ENCODE measurements around the gene WDHD1.
"Not testable (repeated sequence)": the region's sequence is repeated elsewhere in the genome, so short reads cannot be mapped to it uniquely, and the experiment has no call there.

WDHD1 gene

DNA sequence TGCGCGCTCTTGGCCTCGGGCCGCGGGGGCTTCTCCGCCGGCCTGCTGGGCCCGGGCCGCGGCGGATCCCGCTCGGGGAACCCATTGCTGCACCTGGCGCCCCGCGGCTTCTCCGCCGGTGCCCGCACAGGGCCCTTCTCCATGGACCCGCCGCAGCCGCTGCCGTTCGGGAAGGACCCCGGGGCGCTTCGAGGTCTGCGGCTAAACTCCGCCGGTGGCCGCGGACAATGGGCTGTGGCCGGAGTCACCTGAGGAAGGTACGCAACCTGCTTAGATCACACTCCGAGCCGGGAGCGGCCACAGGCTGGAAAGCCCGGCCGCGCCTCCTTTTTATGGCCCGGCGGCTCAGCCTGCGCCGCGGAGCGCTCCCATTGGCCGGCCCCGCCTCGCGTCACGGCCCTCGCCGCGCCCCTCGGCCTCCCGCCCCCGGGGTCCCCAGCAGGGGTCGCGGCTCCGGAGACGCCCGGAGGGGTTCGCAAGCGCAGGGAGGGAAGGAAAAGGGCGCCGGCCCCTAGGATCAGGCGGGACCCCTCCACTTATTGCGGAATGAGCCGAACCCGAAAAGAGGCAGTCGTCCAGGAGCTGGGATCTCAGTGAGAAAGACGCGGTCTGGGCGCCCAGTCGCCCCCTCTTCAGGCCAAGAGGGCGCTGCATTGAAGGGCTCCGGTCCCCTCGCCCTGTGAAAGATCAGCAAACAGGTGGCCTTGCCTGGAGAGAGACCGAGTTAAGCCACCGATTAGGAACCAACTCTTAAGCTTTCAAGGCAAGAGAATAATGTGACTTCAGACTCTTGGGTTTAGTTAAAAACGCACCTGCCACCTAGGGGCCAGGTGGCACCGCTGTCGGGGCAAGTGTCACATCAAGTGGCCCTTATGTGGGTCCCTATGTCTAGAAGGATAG is 124.1 kb downstream of the WDHD1 start, which contains the start of gene GCH1:
Gene GCH1 (minus strand): TSS at position 306 of the 900 bp plus-strand sequence. CDS start 163 bp downstream, at position 143.
- peak; percentile 90 for DNase-seq

DNA sequence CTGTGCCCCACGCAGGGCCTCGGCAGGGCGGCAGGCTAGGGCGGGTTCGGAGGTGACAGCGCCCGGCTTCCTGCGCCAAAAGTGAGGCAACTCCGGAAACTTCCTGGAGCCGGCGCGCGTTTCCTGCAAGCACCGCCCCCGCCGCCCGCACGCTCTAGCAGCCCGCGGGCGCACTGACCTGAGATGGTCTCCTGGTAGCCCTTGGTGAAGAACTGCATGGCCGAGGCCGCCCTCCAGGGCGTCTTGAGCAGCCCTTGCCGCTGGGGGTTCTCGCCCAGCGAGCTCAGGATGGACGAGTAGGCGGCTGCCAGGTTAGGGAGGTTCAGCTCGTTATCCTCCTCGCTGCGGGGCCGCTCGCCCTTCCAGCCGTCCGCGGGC is 124.8 kb downstream of the WDHD1 start:
- peak; percentile 77 for DNase-seq

DNA sequence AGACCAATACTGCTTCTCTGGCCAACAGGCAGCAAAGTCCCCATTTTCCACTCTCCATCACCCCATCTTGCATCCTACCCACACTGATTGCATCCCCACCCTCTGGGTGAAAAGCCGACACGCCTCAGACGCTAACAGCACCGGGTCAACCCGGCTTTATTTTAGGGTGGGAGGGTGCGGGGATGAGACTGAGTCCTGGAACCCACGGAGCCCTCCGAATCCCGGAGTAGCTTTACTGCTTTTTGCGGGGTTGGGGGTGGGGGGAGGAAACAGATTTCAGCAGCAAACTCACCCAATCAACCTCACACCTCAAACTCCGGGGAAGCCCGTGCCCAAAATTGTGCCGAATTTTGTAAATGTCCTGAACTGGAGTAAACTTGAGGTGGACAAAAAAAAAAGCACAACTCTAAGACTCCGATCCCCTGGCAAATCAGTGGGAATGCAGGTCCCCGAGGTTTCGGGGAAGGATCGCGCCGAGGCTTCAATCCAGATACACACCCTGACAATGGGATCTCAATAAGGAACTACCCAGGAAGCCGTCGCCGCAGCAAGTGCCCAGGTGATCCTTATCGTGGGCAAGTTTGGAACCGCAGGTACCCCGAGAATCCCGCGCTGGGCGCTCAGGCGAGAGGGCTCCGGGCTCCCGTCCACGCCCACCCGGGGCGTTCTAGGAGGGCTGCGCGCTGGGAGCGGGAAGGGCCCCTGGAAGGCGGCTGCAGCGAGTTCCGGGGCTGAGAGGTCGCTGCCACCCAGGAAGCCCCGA is 125.3 kb downstream of the WDHD1 start:
- no peak for DNase-seq

- DNase-seq, result no peak
These were observed 127.3 kb downstream of the WDHD1 start for GRCh38 chr14:54899573-54899972.

- DNase-seq, result not testable (repeated sequence)
These were observed 128.9 kb downstream of the WDHD1 start for GRCh38 chr14:54897809-54898555.

DNA sequence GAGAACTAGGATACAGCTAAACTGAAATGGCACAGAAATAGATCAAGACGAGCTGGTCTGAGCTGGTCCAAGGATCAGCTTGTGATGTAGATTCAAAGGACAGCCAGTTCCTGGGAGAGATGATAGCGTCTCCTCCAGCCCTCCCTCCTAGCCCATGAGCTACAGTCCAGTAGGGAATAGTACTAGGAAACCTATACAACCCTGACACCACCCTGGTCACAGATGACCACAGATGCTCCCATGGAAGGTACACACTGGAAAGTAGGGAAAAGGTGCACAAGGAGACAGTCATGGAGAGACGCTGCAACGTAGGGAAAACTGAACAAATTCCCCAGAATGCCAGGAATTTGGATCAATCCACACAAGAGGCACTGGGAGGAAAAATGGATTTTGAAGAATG is 131.2 kb downstream of the WDHD1 start:
- no peak for DNase-seq

DNA sequence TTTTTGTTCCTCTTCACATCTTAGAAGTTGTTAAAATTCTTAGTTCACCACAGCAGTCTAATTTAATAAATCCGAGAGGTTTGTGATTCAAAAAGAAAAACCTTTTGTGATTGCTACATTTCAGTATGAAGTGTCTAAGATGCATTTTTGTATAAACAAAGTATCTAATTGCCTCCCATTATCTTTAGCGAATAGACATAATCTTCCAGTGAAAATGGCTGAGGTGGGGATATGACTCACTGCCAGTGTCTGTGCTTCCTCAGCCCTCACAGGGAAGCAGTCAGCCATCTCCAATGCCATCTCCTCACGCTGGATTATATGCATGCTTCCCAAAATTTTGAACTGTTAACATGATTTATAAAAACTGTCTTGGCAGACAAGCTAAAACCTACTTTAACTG is 131.9 kb downstream of the WDHD1 start:
- DNase-seq, result no peak

- DNase-seq, result peak; percentile 55
These were observed 133.6 kb downstream of the WDHD1 start for GRCh38 chr14:54893151-54893760.

- no peak for DNase-seq
These were observed 135.2 kb downstream of the WDHD1 start for GRCh38 chr14:54891471-54892245.

- DNase-seq, result no peak
These were observed 136.1 kb downstream of the WDHD1 start for GRCh38 chr14:54890788-54891187.

DNA sequence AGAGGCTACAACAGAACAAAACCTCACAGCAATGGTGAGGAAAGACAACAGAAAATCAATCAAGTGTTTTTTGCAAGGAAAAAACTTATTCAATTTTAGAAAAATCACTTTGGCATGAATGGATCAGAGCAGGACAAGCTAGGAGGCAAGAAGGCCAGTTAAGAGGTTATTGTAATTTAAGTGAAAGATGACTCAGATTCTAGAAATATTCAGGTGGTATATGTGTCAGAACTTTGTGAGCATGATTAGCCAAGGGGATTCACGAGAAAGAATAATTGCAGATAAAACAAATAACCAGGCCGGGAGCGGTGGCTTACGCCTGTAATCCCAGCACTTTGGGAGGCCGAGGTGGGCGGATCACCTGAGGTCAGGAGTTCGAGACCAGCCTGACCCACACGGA is 137.0 kb downstream of the WDHD1 start:
- no peak for DNase-seq
